Erythroblast (primary cell): ENCODE results near the gene ARHGEF12.

Experiments
- DNase-seq, 2 experiments: peaks; one replicate each; lab custom pipeline; 2025; lab: John Stamatoyannopoulos, UW
- GATA1 ChIP-seq: IDR thresholded peaks from 2 replicates; pipeline ENCODE4 v1.6.1; 2011; ENCODE audit warnings: low read depth, mild to moderate bottlenecking, control low read depth, low read length, moderate library complexity
- POLR2A ChIP-seq: IDR thresholded peaks from 2 replicates; pipeline ENCODE4 v1.6.1; 2011; ENCODE audit warnings: mild to moderate bottlenecking, low read length

The ARHGEF12 gene

DNA sequence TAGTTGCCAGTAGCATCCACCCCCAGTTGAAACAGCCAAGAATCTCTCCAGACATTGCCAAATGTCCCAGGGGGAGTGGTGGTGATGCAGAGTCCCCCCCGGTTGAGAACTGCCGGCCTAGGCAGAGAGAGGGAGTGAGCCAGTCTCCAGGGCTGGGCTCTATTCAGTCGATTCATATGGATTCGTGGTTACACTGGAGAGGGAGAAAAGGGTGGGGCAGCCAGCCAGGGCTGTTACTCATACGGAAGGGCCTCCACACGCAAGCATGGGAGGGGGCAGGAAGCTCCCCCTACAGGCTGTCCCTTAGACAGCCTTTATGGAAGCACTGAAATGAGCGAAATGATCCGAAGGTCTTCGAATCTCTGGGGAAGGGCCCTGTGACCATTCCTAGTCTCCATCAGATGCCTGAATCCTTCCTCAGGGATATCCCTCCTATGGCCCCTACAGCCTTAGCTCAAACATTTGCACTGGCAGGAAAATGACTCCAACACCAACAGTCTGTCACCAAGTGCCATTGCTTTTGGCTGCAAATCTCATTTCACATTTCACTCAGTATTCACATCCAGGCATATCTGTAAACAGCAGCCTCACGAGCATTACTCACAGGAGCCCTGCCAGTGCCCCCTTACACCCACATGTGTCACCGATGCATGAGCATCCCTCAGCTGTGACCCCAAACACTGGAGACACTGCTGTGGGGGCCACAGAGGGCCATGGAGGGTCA lies 29.5 kb upstream of the ARHGEF12 start:
- TF ChIP-seq GATA1 (no peak), POLR2A (no peak)
- DNase-seq, result peak in 1 of 2 experiments; percentile 6

DNA sequence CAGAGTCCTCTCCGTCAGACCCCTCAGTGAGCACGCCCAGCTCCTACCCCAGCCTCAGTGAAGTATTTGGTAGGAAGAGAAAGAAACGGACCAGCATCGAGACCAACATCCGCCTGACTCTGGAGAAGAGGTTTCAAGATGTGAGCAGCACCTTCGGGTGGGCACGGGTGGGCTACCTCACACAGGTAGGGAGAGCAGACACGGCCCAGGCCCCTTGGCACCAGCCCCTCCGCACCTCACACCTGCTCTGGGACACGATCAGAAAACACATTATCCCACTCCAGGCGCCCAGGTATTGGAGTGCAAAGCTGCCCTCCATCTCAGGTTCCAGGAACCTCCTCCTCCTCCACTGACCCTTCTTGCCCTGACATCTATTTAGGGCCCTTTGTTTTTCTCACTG lies 28.7 kb upstream of the ARHGEF12 start:
- TF ChIP-seq POLR2A (no peak), GATA1 (no peak)
- DNase-seq, result no peak

DNA sequence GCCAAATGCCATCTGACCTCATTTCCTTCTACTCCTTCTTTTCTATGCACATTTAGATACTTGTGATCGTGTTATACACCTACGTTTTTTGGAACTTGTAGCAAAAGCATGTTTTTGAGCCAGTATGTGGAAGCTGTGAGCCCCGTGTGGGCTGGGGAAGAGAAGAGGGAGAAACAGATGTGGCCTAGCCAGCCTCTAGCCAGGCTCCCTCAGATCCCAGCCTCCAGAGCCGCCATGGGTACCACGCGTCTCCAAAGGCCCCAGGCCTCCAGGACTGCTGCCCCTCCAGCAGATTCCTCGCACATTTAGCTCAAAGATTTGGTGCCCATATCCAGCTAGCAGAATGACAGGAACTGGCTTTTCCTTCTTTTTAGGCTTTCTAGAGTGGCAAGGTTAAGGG lies 28.1 kb upstream of the ARHGEF12 start:
- DNase-seq, result no peak
- TF ChIP-seq GATA1, result no peak
- TF ChIP-seq POLR2A, result no peak

DNA sequence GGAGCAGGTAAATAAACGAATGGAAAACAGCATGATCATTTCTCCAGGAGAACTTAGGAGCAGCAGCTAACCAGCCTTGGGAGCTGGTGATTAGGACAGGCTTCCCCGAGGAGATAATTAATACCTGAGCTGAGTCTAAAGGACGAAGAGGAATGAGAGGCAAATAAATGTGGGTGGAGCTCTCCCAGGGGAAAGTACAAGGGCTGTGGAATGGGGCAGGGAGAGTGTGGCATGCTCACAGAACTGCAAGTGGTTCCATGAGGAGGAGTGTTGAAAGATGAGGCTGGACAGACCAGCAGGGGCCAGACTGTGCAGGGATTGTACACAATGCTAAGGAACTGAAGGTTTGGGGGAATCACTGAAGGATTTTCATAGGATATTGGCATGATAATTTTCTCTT lies 25.3 kb upstream of the ARHGEF12 start:
- TF ChIP-seq POLR2A, result no peak
- TF ChIP-seq GATA1, result no peak

DNA sequence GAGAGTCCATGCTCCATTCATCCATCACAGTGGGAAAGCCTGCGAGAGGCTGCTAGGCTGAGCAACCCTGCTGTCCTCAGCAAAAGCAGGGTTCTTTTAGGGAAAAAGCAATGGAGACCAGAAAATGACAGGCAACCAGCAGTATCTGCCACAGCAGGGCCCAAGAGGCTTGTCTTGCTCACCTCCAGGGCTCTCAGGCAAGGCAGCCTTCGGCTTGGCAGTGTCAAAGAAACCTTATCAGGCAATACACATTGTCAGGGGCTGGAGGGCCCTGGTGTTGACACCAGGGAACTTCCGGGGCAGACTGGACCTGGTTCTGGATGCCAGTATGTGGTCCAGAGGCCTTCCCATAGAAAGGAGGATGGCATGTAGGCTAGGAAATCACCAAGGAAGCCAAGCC lies 21.4 kb upstream of the ARHGEF12 start:
- no peak for TF ChIP-seq GATA1
- TF ChIP-seq POLR2A, result no peak
- DNase-seq, result no peak

More for the DNA sequence above, 25.3 kb upstream of the ARHGEF12 start:
- no peak for DNase-seq

DNA sequence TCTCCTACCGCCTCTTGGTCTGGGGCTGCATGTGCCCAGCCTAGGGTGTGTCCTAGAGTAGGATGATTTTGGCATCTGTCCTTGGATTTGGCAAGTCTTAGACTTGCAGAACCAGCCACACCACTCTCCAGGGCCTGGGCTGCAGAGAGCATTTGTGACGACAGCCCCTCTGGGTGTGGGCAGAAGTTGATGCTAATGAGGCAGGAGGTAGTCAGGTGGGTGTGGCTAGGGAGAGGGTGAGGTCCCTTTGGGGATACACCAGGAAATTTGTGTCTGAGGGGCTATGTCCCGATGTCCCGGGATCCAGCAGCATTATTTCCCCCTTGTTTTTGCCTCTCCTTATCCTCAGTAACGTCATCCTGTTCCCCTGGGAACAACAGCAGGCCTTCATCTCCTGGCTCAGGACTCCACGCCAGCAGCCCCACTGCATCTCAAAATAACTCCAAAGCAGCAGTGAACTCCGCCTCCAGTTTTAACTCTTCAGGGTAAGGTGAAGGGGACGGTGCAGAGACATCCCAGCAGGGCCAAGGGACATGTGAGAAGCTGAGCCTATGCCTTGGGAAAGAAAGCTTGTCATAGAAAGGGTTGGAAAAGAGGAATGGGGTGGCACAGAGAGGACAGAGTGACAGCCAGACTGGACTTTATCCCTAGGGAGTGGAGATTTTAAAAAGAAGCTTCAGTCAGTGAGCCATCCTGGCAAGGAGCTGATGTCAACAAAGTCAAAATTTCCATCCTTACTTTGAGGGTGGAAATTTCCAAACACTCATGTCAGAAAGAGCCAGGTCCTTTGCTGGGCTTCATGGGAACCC lies 19.1 kb upstream of the ARHGEF12 start:
- TF ChIP-seq GATA1, result no peak
- no peak for TF ChIP-seq POLR2A
- DNase-seq, result no peak

DNA sequence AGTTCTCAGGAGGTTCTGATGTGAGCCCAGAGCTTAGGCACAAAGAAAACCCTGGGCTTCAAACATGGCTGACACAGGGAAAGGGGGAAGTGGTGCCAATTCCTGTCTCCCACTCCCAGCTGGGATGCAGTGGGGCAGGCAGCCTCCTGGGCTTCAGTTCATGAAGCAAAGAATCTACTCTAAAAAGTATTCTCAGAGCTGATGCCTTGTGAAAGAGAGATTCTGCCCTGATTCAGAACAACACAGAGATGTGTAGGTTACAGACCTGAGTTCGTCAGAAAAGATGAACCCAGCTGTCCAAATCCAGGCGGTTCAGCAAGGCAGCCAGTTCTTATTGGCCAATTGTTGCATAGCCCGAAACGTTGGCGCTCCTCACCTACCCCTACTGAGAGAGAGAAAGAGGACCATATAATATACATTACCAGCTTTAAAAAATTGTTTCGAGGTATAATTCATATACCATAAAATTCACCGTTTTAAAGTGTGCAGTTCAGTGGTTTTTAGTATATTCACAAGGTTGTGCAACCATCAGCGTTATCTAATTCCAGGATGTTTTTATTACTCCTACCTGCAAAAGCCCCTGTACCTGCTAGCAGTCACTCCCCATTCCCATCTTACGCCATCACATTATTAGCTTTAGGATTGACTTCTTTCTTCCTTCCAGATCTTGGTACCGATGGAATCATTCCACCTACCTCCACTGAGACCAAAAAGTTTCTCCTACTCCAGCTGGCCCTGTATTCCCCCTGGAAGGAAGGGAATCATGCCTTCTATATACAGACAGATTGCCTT lies 18.3 kb upstream of the ARHGEF12 start:
- TF ChIP-seq POLR2A (no peak), GATA1 (no peak)
- DNase-seq, result no peak

DNA sequence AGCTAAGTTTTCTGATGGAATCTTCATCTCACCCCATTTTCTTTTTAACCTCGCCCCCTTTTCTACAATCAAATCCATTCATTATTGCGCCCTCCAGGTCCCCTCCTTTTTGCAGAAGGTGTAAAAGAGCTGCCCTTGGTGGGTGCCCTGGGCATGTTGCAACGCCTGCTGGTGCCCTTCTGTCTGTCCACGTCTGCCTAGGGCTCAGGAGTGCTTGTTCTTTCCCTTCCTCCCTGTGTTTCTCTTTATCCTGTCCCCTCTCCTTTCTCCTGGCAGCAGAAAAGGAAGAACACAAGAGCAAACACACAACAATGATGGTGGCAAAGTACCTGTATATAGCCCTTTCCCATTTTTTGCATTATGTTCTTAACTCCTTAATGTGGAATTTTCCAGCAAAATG lies 17.3 kb upstream of the ARHGEF12 start:
- no peak for DNase-seq
- TF ChIP-seq GATA1, result no peak
- no peak for TF ChIP-seq POLR2A

DNA sequence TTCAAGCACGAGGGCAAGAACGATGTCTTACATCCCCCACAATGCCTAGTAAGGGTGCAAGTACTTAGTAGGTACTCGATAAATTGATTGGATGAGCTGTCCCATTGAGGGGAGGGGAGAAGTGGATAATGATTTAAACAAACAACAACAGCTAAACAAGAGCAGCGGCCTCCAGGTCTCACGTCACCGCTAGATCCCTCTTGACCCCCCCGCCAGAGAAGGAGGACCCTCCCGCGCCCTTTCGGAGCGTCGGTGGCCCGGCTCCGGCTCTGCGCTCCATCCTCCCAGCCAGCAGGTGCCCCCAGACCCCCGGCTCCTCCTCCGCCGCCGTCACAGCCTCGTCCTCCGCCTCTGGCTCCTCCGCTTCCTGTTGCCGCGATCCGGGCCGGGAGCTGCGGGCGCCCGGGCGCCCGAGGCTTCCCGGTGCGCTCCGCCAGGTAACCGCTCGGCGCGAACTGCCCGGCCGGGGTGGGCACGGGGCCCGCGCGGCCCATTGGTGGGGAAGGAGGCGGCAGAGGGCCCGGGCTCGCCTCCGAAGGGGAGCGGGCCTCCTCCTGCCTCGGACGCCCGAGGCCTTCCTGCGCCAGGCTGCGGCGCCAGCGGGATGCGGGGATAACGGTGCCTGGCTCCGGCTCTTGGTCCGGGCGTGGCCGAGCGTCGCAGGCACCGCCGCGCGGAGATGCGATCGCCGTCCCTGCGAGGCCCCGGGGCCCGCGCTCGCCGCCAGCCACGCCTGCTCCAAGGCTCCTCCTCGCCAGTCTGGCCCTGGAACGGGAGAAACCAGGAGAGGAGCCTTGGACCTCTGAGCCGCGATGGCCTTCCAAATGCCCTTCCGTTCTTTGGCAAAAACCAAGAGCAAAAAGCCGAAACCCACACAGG lies 11.0 kb upstream of the ARHGEF12 start, which contains the start of gene TLCD5:
TLCD5 (plus strand) TSS at position 368 of the 879 bp plus-strand sequence. CDS start 2,143 bp downstream, outside the sequence.
- DNase-seq, result no peak
- TF ChIP-seq GATA1 (no peak), POLR2A (no peak)

DNA sequence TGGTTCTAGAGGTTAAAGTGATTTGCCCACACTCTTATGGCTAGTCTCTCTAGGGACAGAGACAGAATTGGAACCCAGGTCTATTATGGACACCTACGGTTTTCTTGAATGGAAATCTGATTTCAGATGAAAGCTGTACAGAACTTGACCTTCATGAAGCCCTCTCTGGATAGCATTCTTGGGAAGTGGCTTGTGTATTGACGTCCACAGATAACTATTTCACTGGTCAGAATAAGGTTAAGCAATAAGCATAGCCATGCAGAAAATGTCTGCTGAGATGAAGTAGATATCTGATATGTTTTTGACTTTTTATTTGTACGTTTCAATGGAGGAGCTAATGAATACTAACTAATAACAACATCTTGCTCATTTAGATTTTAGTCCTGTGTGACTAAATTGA lies 10.0 kb upstream of the ARHGEF12 start:
- no peak for DNase-seq
- TF ChIP-seq GATA1 (no peak), POLR2A (no peak)

DNA sequence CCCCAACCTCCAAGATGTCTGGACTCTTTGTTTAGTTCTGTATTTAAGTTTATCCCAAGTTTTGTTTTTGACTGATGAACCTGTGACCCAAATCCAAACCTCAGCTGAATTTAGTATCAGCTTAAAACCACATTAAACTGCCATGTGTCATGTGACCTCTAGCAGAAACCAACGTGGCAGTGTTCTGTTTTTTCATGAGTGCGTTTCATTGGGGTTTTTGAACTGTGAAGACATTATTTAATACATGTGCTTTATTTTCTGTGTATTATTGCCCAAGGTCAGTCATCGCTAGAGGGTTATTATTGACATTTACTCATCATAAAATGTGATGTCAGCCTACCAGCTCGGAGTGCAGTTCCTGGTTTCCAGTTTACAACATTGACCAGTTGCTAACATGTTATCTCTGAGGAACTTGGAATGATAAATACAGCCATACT lies 9.3 kb upstream of the ARHGEF12 start:
- no peak for DNase-seq
- TF ChIP-seq POLR2A (no peak), GATA1 (no peak)

DNA sequence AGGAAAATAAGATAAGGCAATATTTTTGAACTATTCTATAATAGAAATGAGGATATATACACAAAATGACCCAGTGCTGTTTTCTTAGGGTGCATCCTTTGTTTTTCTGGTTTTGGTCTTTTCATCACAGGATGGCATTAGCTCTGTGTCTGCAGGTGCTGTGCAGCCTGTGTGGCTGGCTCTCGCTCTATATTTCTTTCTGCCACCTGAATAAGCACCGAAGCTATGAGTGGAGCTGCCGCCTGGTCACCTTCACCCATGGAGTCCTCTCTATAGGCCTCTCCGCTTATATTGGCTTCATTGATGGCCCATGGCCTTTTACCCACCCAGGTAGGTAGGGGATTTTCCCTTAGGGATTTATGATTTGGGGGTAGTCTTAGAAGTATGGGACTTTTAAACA lies 8.9 kb upstream of the ARHGEF12 start:
- DNase-seq, result no peak
- TF ChIP-seq POLR2A, result no peak
- no peak for TF ChIP-seq GATA1

DNA sequence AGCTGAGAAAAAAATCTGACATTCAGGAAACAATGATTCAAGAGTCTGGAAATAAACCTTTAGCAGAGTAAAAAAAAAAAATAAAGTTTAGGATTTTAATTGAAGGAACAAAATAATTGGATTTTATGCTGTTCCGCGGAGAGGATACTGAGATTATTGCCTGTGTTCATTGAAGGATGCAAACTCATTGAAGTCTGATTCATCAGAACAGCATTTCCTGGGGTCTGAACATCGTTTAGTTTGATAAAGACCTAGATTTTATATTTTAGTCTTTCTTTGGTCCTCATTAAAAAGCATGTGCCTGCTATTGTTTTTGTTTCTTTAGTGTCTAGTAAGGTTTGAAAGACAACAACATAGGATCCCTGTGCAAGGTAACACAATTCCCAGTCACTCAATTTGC lies 6.7 kb upstream of the ARHGEF12 start:
- DNase-seq, result no peak
- TF ChIP-seq GATA1, result no peak
- TF ChIP-seq POLR2A, result no peak
